HG02610 (cell line): Measurements from ENCODE around the gene SLC22A8.
"Not testable (repeated sequence)": the region's sequence is repeated elsewhere in the genome, so short reads cannot be mapped to it uniquely, and the experiment has no call there.

ENCODE experiments used
- ATAC-seq: cut with Tn5 transposase; IDR thresholded peaks from one replicate; pipeline ENCODE4 v1.9.1; 2021; ENCODE audit warnings: mild to moderate bottlenecking, moderate library complexity; ENCODE audit not compliant: unreplicated experiment

The SLC22A8 gene

DNA sequence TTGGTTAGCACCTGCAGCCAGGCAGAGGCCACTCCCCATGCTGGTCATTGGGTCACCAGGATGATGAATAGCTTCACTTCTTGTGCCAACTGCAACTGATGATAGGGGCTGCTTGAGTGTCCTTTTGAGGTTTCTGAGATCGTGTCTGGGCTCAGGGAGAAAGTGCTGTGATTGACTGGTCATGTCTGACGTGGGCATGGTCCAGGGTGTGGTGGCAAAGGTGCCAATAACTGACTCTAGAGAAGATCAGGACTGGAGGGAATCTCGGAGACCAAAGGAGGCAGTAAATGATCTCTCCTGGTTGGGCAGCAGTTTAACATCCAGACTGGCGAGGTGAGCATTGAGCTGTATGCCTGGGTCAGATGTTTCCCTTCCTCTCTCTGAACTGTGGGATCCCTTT lies 20.9 kb downstream of the SLC22A8 start:
- no peak for ATAC-seq

DNA sequence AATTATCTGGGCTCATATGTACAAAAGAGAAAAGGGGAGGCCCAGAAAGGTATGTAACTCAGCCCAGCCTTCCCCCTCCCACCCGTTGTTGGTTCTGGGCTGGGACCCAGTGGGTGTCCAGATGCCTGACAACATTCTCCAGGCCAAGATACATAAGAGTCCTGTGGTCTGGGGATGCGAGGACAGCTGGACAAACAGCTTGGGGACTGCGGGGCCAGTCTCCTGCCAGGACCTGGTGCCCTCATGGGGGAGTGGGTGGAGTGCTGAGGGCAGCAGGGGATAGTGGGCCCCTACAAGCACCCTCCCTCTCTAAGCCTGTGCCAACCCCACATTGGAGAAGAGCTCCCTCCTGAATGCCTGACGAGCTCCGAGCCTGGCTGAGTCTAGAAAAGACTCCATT lies 27.4 kb downstream of the SLC22A8 start:
- ATAC-seq = no peak

DNA sequence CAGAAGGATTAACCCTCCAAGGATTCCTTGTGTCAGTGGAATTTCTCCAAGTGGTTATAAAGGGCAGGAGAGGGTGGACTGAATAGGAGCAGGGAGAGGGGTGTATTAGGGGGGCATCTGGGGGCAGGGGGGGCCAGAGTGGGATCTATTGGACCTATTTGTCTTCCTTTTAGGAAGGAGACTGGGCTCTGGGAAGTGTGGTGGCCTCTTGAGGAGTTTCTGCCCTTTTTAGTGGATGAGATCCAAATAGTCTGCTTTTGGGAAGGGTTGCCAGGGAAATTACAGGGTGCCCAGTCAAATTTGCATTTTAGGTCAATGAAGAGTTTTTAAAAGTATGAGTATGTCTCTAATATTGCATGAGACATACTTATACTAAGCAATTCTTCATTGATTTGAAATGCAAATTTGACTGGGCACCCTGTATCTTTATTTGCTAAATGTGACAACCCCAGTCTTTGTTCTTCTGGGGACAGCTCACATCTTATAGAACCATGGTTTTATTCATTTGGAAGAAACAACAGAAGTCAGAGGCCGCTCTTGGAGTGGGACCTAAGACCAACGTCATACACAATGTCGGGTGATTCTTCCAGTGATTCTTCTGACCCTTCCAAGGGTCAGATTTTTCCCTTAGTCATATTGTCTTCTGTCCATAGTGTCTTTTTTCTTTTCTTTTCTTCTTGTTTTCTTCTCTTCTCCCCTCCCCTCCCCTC lies 30.4 kb downstream of the SLC22A8 start:
- no peak for ATAC-seq

DNA sequence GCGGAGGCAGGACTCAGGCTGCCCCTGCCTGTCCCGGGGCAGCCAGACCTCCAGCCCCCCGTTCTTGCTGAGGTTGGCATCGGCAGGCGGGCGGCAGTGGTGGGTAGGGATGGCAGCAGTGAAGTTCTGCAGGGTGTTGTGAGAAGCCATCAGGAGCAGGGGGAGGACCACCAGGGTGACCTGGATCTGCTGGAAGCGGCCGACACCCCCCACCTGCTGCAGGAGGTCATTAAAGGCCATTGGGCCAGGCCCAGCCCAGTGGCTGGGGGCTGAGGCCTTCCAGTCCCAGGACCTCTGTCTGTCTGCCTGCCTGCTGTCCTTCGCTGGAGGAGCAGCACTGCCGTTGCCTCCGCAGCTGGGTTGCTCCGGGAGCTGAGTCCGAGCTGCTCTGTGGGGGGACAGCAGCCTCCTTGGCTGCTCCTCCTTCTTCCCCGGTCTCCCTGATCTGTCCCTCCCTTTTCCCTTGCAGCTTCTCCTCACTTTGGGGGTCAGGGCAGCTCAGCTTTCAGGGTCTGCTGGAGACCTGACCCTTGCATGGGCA lies 31.1 kb downstream of the SLC22A8 start, which contains the start of gene SLC22A6:
Gene SLC22A6, minus strand, starts transcription at position 517 of the 541 bp plus-strand sequence. Its CDS starts 277 bp downstream, at position 240.
- ATAC-seq = no peak

DNA sequence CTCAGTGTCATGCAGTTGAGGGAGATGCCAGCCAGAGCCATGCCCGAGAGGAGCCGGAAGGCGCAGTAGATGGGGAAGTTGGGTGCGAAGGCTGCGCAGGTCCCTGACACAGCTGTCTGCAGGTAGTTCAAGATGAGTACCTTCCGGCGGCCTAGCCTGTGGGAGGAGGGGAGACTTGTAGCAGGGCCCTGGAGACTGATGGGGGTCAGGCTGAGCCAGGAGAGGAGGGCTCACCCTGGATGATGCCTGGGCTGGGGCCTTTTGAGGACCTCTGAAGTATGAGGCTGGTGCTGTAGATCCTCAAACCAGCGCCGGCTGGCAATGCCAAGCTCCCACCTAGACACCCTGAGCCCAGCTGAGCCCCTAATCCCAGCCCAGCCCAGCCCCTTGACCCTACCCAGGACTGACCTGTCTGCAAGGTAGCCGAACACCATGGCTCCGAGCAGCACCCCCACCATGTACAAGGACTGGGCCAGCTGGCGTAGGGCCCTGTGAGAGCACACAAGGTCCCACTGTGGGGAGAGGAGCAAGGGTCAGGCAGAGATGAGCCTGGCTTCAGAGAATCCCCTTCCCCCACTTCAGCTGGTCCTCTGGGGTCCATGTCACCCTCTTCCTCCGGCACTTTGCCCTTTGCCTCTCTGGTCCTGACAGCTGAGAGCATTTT lies 32.0 kb downstream of the SLC22A8 start:
- no peak for ATAC-seq

DNA sequence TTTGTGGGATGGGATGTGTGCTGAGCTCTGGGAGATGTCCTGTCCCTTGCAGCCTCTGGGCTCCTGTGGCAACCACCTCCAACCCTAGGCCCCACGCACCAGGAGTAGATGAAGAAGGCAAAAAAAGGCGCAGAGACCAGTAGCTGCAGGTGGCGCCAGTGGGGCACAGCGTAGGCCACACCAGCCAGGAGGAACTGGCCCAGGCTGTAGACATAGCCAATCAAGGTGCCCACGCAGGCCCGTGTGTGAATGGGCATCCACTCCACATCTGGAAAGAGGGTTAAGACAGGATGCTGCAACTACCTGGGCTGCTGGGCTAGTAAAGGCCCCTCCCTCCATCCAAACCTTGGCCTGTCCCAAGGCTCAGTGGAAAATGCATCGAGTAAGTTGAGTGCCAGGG lies 33.9 kb downstream of the SLC22A8 start:
- no peak for ATAC-seq

DNA sequence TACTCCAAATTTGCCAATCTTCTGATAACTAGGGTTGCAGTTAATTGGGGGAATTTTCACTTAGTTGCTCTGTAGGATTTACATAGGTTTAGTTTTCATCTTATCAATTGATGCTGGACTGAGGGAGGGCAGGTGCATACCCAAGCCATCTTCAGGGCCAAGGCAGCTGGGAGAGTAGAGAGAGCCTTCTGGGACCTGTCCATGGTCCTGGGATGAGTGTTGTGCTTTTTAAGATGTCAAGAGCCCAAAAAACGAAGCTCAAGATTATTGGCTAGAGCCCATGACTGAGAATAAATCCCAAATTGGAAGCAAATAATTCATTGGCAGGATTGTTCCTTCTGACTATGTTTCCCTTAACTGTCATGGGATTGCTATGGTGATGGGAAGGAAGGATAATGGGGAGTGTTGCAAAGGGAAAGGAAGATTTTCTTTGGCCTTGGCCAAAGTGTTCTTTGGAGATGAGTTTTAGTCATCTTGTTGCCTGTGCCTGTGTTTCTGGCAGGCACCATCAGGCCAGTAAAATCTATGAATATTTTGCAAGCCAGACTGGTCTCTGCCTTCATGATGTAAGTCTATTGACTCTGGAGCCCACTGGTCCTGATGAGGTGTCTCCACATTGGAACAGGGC lies 35.4 kb downstream of the SLC22A8 start:
- ATAC-seq = no peak

DNA sequence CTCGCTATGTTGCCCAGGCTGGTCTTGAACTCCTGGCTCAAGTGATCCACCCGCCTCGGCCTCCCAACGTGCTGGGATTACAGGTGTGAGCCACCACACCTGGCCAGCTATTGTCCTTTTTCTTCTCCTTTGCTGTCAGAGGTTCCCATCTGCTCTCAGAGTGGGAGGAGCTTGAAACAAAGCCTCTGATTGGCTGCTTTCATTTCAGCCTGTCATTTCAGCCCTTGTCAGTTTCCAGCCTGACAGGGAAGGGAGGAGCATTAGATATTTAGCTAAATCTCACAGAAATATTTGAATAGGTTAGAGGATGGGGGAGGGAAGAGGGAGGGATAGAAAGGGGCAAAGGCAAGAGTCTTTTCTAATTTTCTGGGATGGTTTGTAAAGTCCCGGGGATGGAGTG lies 39.5 kb downstream of the SLC22A8 start:
- ATAC-seq = no peak

DNA sequence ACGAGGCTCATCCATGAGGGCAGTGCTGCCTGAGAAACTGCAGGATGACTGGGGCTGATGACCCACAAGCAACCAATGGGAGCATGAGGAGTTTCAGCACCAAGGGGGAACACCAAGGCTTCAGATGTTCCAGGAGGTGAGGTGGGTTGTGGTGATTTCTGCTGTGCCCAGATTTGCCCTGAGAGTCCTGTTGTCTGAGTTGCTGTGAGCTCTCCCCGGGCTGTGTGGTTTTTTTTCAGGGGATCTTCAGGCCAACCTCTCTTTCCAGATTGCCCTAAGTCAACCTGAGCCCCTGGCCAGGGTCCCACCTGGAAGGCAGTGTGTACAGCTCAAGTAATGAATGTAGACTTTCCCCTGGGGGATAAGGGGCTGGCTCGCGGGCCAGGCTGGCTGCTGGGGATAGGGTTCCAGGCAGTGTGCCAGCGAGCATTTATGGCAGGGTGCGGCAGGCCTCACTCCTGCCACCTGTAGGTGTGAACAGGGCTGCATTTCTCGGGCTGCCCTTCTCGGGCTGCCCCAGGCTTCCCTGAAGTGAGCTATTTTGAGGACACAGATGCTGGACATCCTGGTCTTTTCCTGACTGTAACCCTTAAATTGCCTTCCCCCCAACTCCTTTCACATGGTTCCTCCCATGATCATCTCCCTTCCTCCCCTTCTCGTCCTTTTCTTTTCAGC lies 40.7 kb downstream of the SLC22A8 start:
- ATAC-seq = no peak

DNA sequence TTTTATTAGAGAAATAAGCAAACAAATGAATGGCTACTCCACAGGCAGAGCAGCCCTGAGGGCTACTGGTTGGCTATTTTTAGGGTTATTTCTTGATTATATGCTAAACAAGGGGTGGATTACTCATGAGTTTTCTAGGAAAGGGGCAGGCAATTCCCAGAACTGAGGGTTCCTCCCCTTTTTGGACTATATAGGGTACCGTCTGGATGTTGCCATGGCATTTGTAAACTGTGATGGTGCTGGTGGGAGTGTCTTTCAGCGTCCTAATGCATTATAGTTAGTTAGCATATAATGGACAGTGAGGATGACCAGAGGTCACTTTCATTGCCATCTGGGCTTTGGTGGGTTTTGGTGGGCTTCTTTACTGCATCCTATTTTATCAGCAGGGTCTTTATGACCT lies 50.1 kb downstream of the SLC22A8 start:
- no peak for ATAC-seq

DNA sequence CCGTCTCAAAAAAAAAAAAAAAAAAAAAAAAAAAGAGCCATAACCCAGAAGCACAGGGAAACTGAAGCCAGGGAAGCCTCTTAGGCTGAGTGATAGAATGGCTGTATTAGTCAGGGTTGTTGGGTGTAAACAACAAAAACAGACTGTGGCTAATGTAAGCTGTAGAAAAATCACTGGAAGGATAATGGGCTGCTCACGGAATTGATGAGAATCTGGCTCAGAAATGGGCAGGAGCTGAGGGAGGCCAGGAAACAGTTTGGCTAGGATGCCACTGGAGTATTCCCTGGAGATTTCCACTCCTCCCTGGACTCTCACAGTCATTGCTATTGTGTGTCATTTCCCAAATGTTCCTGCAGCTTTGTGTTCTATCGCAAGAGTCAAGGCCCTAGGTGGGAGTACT lies 53.2 kb downstream of the SLC22A8 start:
- ATAC-seq = no peak

DNA sequence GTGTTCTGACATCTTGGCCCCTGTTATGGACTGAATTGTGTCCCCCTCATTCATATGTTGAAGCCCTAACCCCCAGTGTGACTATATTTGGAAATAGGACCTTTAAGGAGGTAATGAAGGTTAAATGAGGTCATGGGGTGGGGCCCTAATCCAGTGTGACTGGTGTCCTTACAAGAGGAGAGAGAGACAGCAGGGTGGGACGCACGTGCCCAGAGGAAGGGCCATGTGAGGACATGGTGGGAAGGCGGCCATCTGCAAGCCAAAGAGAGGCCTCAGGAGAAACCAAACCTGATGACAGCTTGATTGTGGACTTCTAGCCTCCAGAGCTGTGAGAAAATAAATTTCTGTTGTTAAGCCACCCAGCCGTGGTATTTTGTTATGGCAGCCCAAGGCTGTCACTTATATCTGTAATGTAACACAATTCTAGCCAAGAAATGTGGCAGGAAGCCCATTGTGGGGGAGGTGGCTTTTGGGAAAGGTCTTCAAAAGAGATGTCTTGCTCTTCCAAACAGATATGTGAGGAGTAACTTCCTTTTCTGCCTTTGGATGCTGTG lies 54.5 kb downstream of the SLC22A8 start:
- no peak for ATAC-seq

DNA sequence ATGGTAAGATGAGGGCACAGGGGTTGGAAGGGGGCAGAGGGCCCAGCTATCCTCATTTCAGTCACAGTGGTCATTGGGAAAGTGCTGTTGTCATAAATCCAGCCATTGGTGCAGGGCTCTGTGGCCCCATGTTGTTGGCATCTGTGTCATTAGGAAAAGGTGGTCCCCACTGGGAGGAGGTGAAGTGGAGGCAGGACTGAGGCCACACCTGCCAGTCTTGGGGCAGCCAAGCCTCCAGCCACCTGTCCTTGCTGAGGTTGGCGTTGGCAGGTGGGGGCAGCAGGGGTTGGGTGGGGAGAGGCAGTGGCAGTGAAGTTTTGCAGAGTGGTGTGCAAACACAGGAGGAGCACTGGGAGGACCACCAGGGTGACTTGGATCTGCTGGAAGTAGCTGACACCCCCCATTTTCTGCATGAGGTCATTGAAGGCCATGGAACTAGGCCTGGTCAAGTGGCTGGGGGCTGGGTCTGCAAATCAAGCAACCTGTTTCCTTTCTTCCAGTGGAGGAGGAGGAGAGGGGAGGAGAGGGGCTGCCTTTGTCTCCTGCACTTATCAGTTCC lies 56.1 kb downstream of the SLC22A8 start:
- ATAC-seq = no peak

DNA sequence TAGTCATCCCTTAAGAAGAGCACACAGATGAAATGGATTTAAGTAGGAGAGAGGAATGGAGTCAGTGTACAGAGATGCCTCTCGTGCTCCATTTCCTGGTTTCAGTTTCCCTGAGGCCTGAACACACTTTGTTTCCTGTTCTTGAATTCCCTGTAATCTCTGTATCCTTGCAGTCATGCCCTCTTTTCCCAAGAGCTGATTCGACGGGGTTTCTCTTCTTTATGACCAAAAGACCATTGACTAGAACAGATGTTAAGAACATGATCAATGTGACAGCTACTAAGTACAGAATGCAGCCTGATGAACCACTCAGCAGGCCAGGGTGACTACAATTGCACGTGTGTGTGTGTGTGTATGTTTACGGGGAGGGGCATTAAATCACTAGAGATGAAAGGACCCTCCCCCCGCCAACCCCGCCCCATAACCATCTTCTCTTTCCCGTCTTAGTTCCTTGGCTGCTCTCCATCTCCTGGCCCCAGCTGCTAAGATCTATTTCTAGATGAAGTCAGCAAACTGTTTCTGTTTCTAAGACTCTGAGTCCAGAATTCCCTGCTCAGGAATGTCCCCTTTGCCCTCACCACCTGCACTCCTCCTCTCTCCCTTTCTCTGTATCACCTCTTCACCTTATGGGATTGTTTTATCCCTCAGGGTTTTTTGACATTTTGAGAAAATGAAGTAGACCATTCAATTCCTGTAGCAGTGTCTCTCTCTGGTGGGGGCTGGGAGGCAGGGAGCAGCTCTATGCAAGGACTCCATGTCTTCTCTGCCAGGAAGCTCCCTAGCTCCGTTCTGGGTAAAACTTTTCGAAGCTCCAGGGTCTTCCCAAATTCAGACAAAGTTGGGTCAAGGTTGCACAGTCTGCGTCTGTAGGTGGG lies 56.9 kb downstream of the SLC22A8 start:
- no peak for ATAC-seq

DNA sequence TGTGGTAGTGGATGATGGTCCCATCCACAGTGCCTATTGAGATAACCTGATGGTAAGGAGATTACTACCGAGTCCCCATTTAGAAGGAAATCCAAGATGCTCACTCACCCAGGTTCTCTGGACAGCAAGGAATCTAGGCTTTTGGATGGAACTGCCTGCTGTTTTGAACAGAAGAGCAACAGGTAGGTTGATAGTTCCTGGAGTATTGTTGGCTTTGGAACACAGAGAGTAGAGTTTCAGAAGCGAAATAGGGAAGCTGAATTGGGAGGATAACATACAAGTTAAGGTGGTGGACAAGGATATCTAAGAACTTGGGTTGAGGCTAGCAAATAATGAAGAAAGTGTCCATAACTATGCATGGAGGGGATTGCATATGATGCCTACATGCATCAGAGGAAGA lies 58.5 kb downstream of the SLC22A8 start:
- no peak for ATAC-seq

DNA sequence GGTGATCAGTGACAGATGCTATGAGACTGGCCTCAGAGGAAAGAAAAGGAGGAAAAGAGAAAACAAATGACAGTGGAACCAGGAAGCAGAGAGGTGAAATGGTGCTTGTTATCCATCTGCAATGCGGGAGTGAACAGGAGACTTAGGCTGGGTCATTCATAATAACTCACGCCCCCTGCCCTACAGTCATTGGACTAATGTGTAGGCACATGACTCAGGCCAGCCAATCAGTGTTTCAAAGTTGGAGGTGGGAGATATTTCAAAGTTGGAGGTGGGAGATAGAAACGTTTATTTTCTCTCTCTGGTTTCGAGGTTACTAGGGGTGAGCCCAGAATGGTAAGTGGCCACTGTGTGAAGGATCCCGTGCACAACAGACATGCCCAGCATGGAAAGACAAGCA lies 61.2 kb downstream of the SLC22A8 start:
- no peak for ATAC-seq

DNA sequence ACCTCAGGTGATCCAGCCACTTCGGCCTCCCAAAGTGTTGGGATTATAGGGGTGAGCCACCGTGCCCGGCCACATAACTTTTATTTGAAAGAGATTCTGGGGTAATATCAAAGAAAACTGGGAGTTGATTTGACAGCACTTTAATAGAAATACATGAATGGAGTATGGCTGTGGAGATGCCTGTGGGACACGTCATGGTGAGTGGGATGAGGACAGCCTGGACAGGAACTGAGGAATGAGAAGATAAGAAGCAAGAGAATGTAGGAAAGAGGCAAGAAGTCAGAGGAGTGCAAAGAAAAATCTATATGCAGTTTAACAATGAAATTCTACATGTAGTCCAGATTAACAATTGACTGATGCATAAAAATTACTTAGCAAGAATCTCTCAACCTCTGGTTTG lies 61.8 kb downstream of the SLC22A8 start:
- no peak for ATAC-seq

DNA sequence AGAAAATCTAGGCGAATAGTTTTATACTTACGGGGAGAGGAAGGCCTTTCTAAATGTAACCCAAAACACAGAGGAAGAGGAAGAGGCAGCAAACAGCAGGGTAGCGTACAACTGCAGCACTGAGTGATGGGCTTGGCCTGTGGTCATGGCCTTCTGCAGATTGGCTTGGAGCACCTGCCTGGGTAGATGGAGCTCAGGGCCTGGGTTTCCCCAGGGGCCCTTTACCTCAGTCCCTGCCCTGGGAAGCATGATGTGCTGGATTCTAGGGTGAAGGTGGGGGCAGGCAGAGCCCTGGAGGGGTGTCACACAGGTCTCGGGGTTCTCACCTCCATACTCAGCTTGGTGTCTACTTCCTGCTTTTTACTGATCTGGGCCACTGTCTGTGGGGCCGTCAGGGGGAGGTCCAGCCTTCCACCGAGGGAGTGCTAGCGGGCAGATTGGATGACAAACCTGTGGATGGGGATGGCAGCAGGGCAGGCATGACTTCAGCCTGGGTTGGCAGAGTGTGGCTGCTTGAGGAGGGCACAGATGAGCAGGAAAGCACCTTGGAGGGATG lies 66.8 kb downstream of the SLC22A8 start:
- ATAC-seq = no peak

DNA sequence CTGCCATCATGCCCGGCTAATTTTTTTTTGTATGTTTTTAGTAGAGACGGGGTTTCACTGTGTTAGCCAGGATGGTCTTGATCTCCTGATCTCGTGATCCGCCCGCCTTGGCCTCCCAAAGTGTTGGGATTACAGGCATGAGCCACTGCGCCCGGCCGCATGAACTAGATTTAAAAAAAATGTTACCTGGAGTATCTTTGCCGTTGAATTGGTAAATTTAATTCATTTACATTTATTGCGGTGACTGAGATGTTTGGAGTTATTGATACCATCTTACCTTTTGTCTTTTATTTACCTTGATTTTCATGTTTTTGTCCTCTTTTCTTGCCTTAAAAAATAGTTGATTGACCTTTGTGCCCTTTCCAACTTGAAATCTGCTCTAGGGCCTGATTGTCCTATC lies 70.1 kb downstream of the SLC22A8 start:
- ATAC-seq = not testable (repeated sequence)
